H1 (cell line): ENCODE results near the gene AP3M1. TPM values are rescaled to one million over a fixed set of nuclear protein-coding genes. Genes with fewer than 3 reads are reported as not detected.

Source experiments
- CTCF ChIA-PET: fragments of 300-600 bp; sonication (Branson Sonifier 250); formaldehyde crosslinking; loops from one replicate; lab custom pipeline; 2021; ENCODE audit not compliant: partially characterized antibody; lab: Charles Lee
- POLR2A ChIA-PET: fragments of 300-600 bp; sonication (Branson Sonifier 250); formaldehyde crosslinking; loops from one replicate; lab custom pipeline; 2021; ENCODE audit warnings: inconsistent platforms; ENCODE audit not compliant: partially characterized antibody; lab: Charles Lee
- DNase-seq, 2 experiments: peaks; one replicate each; pipeline versions ENCODE4 v3.0.0 to v3.0.0-alpha.2; 2010 to 2022; ENCODE audit warnings: low spot score in 2 of 2, low read depth in 1 of 2, mixed read lengths in 1 of 2
- FAIRE-seq: peaks from 2 replicates; lab custom pipeline; 2011; peaks lifted over from hg19 to GRCh38; lab: Jason Lieb, UNC
- H2AFZ ChIP-seq: 2 replicates; pipeline ENCODE4 v1.8.1; 2012; ENCODE audit warnings: low read length, inconsistent platforms
- H2AK5ac ChIP-seq: 2 replicates; pipeline ENCODE4 v1.6.1; 2013; ENCODE audit warnings: low read depth, low read length
- H2BK120ac ChIP-seq: replicated peaks from 2 replicates; pipeline ENCODE3; 2013; ENCODE audit warnings: low read depth, low read length, inconsistent platforms
- H2BK12ac ChIP-seq: 2 replicates; pipeline ENCODE4 v1.6.1; 2013; ENCODE audit warnings: low read depth, low read length
- H2BK15ac ChIP-seq: 2 replicates; pipeline ENCODE4 v1.6.1; 2013; ENCODE audit warnings: low read length
- H2BK20ac ChIP-seq: 2 replicates; pipeline ENCODE4 v1.6.1; 2013; ENCODE audit warnings: low read length
- H2BK5ac ChIP-seq: 2 replicates; pipeline ENCODE4 v1.6.1; 2013; ENCODE audit warnings: low read depth, low read length
- H3K14ac ChIP-seq: 2 replicates; pipeline ENCODE4 v1.6.1; 2013; ENCODE audit warnings: inconsistent platforms; ENCODE audit not compliant: insufficient read length
- H3K18ac ChIP-seq: 2 replicates; pipeline ENCODE4 v1.6.1; 2013; ENCODE audit warnings: low read length; ENCODE audit errors: extremely low read depth
- H3K23ac ChIP-seq: 2 replicates; pipeline ENCODE4 v1.6.1; 2013; ENCODE audit warnings: inconsistent platforms; ENCODE audit not compliant: insufficient read length
- H3K23me2 ChIP-seq: 2 replicates; pipeline ENCODE4 v1.6.1; 2013; ENCODE audit warnings: low read depth, low read length
- H3K27ac ChIP-seq: 2 replicates; pipeline ENCODE4 v1.6.1; 2011; ENCODE audit warnings: low read depth, low read length, inconsistent platforms
- H3K27me3 ChIP-seq, 4 experiments: replicated peaks in 1 of 4; 1 replicate in 1 of 4; 2 replicates in 3 of 4; pipeline versions ENCODE4 v1.6.1 to v1.8.1; 2011 to 2013; ENCODE audit warnings: low read length in 3 of 4, mild to moderate bottlenecking in 3 of 4, inconsistent platforms in 2 of 4, mixed read lengths in 2 of 4, moderate library complexity in 1 of 4; ENCODE audit not compliant: control insufficient read depth in 3 of 4, insufficient read depth in 3 of 4; ENCODE audit errors: extremely low read depth in 1 of 4
- H3K36me3 ChIP-seq, 4 experiments: 2 replicates each; pipeline versions ENCODE4 v1.6.1 to v1.8.1; 2011 to 2013; ENCODE audit warnings: mild to moderate bottlenecking in 4 of 4, low read length in 3 of 4, moderate library complexity in 2 of 4, control low read depth in 1 of 4, inconsistent platforms in 1 of 4; ENCODE audit not compliant: insufficient read depth in 4 of 4, control insufficient read depth in 2 of 4
- H3K4ac ChIP-seq: replicated peaks from 2 replicates; pipeline ENCODE3; 2013; ENCODE audit warnings: low read length, low read depth, mixed read lengths, inconsistent platforms; ENCODE audit not compliant: insufficient read length
- H3K4me1 ChIP-seq, 4 experiments: replicated peaks in 1 of 4; 1 replicate in 1 of 4; 2 replicates in 3 of 4; pipeline versions ENCODE4 v1.6.1 to v1.8.1; 2011 to 2013; ENCODE audit warnings: low read length in 3 of 4, inconsistent platforms in 2 of 4, mixed read lengths in 1 of 4; ENCODE audit not compliant: insufficient read depth in 4 of 4, control insufficient read depth in 3 of 4
- H3K4me2 ChIP-seq, 2 experiments: 2 replicates each; pipeline versions ENCODE4 v1.6.1 to v1.8.1; 2011 to 2013; ENCODE audit warnings: low read depth in 2 of 2, low read length in 2 of 2, control low read depth in 1 of 2, inconsistent platforms in 1 of 2, mild to moderate bottlenecking in 1 of 2; ENCODE audit not compliant: insufficient read depth in 1 of 2
- H3K4me3 ChIP-seq, 4 experiments: fragments of 200-600, 300-600 bp in 1 of 4; sonication (generic), shearing (Covaris generic), sonication (Bioruptor Twin) in 1 of 4; 2 replicates each; pipeline versions ENCODE4 v1.5.1 to v1.8.1; 2011 to 2016; ENCODE audit warnings: low read length in 4 of 4, low read depth in 3 of 4, control low read depth in 2 of 4, inconsistent platforms in 2 of 4, mild to moderate bottlenecking in 2 of 4, mixed read lengths in 1 of 4, moderate library complexity in 1 of 4; ENCODE audit not compliant: insufficient read depth in 2 of 4; ENCODE audit errors: extremely low read depth in 1 of 4
- H3K56ac ChIP-seq: replicated peaks from 2 replicates; pipeline ENCODE3; 2013; ENCODE audit warnings: low read depth, mild to moderate bottlenecking, mixed read lengths, low read length, inconsistent platforms; ENCODE audit not compliant: insufficient read length
- H3K79me1 ChIP-seq: 2 replicates; pipeline ENCODE4 v1.6.1; 2013; ENCODE audit warnings: low read depth, low read length, control low read depth
- H3K79me2 ChIP-seq, 2 experiments: 2 replicates each; pipeline versions ENCODE4 v1.6.1 to v1.8.1; 2012 to 2013; ENCODE audit warnings: low read length in 2 of 2, mild to moderate bottlenecking in 2 of 2, inconsistent platforms in 1 of 2; ENCODE audit not compliant: insufficient read depth in 2 of 2, control insufficient read depth in 1 of 2
- H3K9ac ChIP-seq, 4 experiments: replicated peaks in 1 of 4; 1 replicate in 1 of 4; 2 replicates in 3 of 4; pipeline versions ENCODE4 v1.6.1 to v1.8.1; 2011 to 2013; ENCODE audit warnings: low read depth in 3 of 4, low read length in 3 of 4, control low read depth in 2 of 4, mild to moderate bottlenecking in 2 of 4, moderate library complexity in 2 of 4, inconsistent platforms in 1 of 4; ENCODE audit errors: extremely low read depth in 1 of 4
- H3K9me3 ChIP-seq, 2 experiments: 2 replicates each; pipeline versions ENCODE4 v1.6.1 to v1.8.1; 2012 to 2013; ENCODE audit warnings: mild to moderate bottlenecking in 2 of 2, moderate library complexity in 2 of 2, control low read depth in 1 of 2, inconsistent platforms in 1 of 2, low read depth in 1 of 2, low read length in 1 of 2, mixed read lengths in 1 of 2; ENCODE audit not compliant: insufficient read depth in 2 of 2
- H4K20me1 ChIP-seq, 2 experiments: replicated peaks in 1 of 2; 2 replicates each; pipeline versions ENCODE3 to v1.8.1; 2011 to 2013; ENCODE audit warnings: inconsistent platforms in 2 of 2, low read length in 2 of 2, mild to moderate bottlenecking in 1 of 2; ENCODE audit not compliant: insufficient read depth in 2 of 2, control insufficient read depth in 1 of 2
- H4K5ac ChIP-seq: 2 replicates; pipeline ENCODE4 v1.6.1; 2013; ENCODE audit warnings: low read length, low read depth, mixed read lengths, inconsistent platforms; ENCODE audit not compliant: insufficient read length
- H4K8ac ChIP-seq: 2 replicates; pipeline ENCODE4 v1.8.0; 2013; ENCODE audit warnings: mild to moderate bottlenecking, moderate library complexity, low read length, inconsistent platforms; ENCODE audit not compliant: insufficient read depth; ENCODE audit errors: extremely low read depth
- H4K91ac ChIP-seq: replicated peaks from 2 replicates; pipeline ENCODE3; 2013; ENCODE audit warnings: low read length, mixed read lengths, inconsistent platforms; ENCODE audit not compliant: insufficient read length
- WGBS, 2 experiments: shearing (Covaris generic) in 1 of 2; methylation state at CpG; one replicate each; pipeline versions ENCODE4 v1.1.6 to v1.1.7; 2013 to 2015; ENCODE audit warnings: low lambda C conversion rate in 2 of 2, mixed read lengths in 2 of 2, inconsistent platforms in 1 of 2, low coverage in 1 of 2, missing lambda C conversion rate in 1 of 2; ENCODE audit not compliant: insufficient replicate concordance in 2 of 2, insufficient coverage in 1 of 2, insufficient read length in 1 of 2; ENCODE audit errors: extremely low coverage in 1 of 2, missing lambda C conversion rate in 1 of 2; 5-methylcytosine and 5-hydroxymethylcytosine counted together
- polyA plus RNA-seq, 7 experiments: library from polyadenylated mRNA; depleted of rRNA in 3 of 7; stranded (reverse) in 5 of 7; unstranded in 2 of 7; fragments of >200 nt in 5 of 7; fragments of 200-250 nt in 2 of 7; gene quantifications; 1 replicate in 5 of 7; 2 replicates in 1 of 7; 4 replicates in 1 of 7; pipeline versions ENCODE4 v1.2.1 to v1.2.3, GENCODE V29; 2011 to 2013; ENCODE audit warnings: missing spikeins in 2 of 7, mixed read lengths in 2 of 7
- total RNA-seq: library from RNA; stranded (reverse); fragmentation: NEBNext Ultra II Directional; extraction: Animal tissue kit (Norgen Biotek cat#: 25700); gene quantifications from 2 replicates; pipeline ENCODE4 v1.2.1, GENCODE V29; 2021

Gene AP3M1
- total and polyA plus RNA-seq, 2 of the 8 experiments (the other 6 are each of a cell fraction or from before 2014, with no cell fraction given): 23.9 to 38.9 TPM

GRCh38 chr10:74092372-74092771 is 58.3 kb downstream of the AP3M1 start:
- no peak overlapping the region for H4K5ac ChIP-seq
- H4K91ac ChIP-seq: no peak overlapping the region
- no peak for FAIRE-seq
- no peaks in the 10 kb centered on the region for H3K27me3 ChIP-seq
- ChIA-PET CTCF (interaction anchor here (1.9 to 2.8 kb wide), 2 partner anchors 11 to 15 kb away, joined by 5 to 15 read pairs; no protein-coding TSS in a partner anchor), POLR2A (interaction anchor here (1.4 to 1.8 kb wide), 3 partner anchors 11 to 92 kb away, joined by 3 to 5 read pairs (median 4); no protein-coding TSS in a partner anchor)
- WGBS, 2 experiments: 95% methylated on average over 3 of the region's 3 CpGs; no CpG with 5 or more reads in 1 of the 2 experiments
- no peaks in the 10 kb centered on the region for H3K79me1 ChIP-seq
- H3K36me3 ChIP-seq: peaks cover 36 to 83% (median 70%) of the 10 kb centered on the region in 4 experiments
- H3K4me1 ChIP-seq: no peaks in the 10 kb centered on the region
- H2BK20ac ChIP-seq: no peak overlapping the region
- no peak overlapping the region for H3K23ac ChIP-seq
- H4K20me1 ChIP-seq: no peaks in the 10 kb centered on the region
- no peak overlapping the region for H3K4me3 ChIP-seq
- no peak overlapping the region for H3K4me2 ChIP-seq
- DNase-seq: no peak
- H3K14ac ChIP-seq: no peak overlapping the region
- H3K56ac ChIP-seq: no peak overlapping the region
- no peak overlapping the region for H2BK12ac ChIP-seq
- H2BK5ac ChIP-seq: no peak overlapping the region
- H3K18ac ChIP-seq: no peak overlapping the region
- no peak overlapping the region for H2BK15ac ChIP-seq
- no peak overlapping the region for H2AK5ac ChIP-seq
- H4K8ac ChIP-seq: no peak overlapping the region
- H2BK120ac ChIP-seq: no peak overlapping the region
- no peaks in the 10 kb centered on the region for H3K9me3 ChIP-seq
- no peak overlapping the region for H3K9ac ChIP-seq
- H3K79me2 ChIP-seq: no peaks in the 10 kb centered on the region; a peak in 1 of 4 replicates
- H3K27ac ChIP-seq: no peak overlapping the region
- no peak overlapping the region for H3K4ac ChIP-seq
- no peak overlapping the region for H2AFZ ChIP-seq
- no peaks in the 10 kb centered on the region for H3K23me2 ChIP-seq
